NT2/D1 (cell line): ENCODE data around the gene FKRP.

Experiments used
- SUZ12 ChIP-seq: IDR thresholded peaks from 2 replicates; pipeline ENCODE4 v1.6.1; 2011; ENCODE audit not compliant: insufficient read length, insufficient read depth; ENCODE audit errors: extremely low read depth
- ZNF274 ChIP-seq: IDR thresholded peaks from 2 replicates; pipeline ENCODE4 v1.6.1; 2011; ENCODE audit warnings: mild to moderate bottlenecking, low read depth, low read length

- no peak for TF ChIP-seq ZNF274
- TF ChIP-seq SUZ12, result no peak
Observed at GRCh38 chr19:46784262-46785053, 38.6 kb downstream of the FKRP start.
